PC-3 (cell line): ENCODE measurements around the gene CYTH4. TPM values are rescaled to one million over a fixed set of nuclear protein-coding genes. Genes with fewer than 3 reads are reported as not detected.
A peak's percentile ranks its signal among the peaks of the same experiment; 100 is the strongest.

Experiments
- ATAC-seq: fragments of 200-7000 bp; cut with Tn5 transposase; 2 replicates; pipeline ENCODE4 v1.9.1; 2020; ENCODE audit warnings: mild to moderate bottlenecking, moderate library complexity
- BruUV-seq: library from RNA; stranded (reverse); fragments of 400-500 nt; replicated peaks from 2 replicates; lab custom pipeline; 2021; lab: Mats Ljungman, UMichigan
- CTCF ChIA-PET: fragments of 300-600 bp; sonication (Branson Sonifier 250); formaldehyde crosslinking; loops from one replicate; lab custom pipeline; 2022; ENCODE audit warnings: antibody characterized with exemption; lab: Charles Lee
- POLR2A ChIA-PET: fragments of 300-600 bp; sonication (Branson Sonifier 250); formaldehyde crosslinking; loops from one replicate; lab custom pipeline; 2022; ENCODE audit warnings: antibody characterized with exemption; ENCODE audit not compliant: unreplicated experiment; lab: Charles Lee
- DNase-seq: peaks from one replicate; pipeline ENCODE4 v3.0.0-alpha.2; 2015
- H2AFZ ChIP-seq: fragments of 300-600 bp; sonication (generic); 2 replicates; pipeline ENCODE4 v1.6.0; 2016; ENCODE audit warnings: antibody characterized with exemption, low read length
- H3F3A ChIP-seq: fragments of 300-600 bp; sonication (generic); one replicate; pipeline ENCODE4 v1.6.0; 2017; ENCODE audit warnings: antibody characterized with exemption, low read length, control low read depth, mild to moderate bottlenecking; ENCODE audit not compliant: unreplicated experiment
- H3K27ac ChIP-seq: fragments of 300-600 bp; sonication (generic); 2 replicates; pipeline ENCODE4 v1.5.1; 2016; ENCODE audit warnings: mild to moderate bottlenecking, low read length
- H3K27me3 ChIP-seq: fragments of 300-600 bp; sonication (generic); 2 replicates; pipeline ENCODE4 v1.6.1; 2016; ENCODE audit warnings: low read length, mixed read lengths
- H3K36me3 ChIP-seq: fragments of 300-600 bp; sonication (generic); 2 replicates; pipeline ENCODE4 v1.6.1; 2016; ENCODE audit warnings: low read depth, mixed run types, low read length, mixed read lengths
- H3K4me1 ChIP-seq: fragments of 300-600 bp; sonication (generic); 2 replicates; pipeline ENCODE4 v1.5.1; 2016; ENCODE audit warnings: low read length; ENCODE audit not compliant: insufficient read depth
- H3K4me2 ChIP-seq: fragments of 300-600 bp; sonication (generic); 2 replicates; pipeline ENCODE4 v1.6.0; 2016; ENCODE audit warnings: low read length
- H3K4me3 ChIP-seq: fragments of 300-600 bp; sonication (generic); 2 replicates; pipeline ENCODE4 v1.5.1; 2016; ENCODE audit warnings: mild to moderate bottlenecking, low read length, mixed read lengths
- H3K79me2 ChIP-seq: fragments of 300-600 bp; sonication (generic); 2 replicates; pipeline ENCODE4 v1.6.1; 2017; ENCODE audit warnings: low read length, mixed read lengths
- H3K9ac ChIP-seq: fragments of 300-600 bp; sonication (generic); 2 replicates; pipeline ENCODE4 v1.6.0; 2016; ENCODE audit warnings: mild to moderate bottlenecking, low read length
- H3K9me2 ChIP-seq: fragments of 300-600 bp; sonication (generic); replicated peaks from 2 replicates; pipeline ENCODE4 v1.6.1; 2016; ENCODE audit warnings: mixed run types, low read length, mixed read lengths
- H3K9me3 ChIP-seq: fragments of 300-600 bp; sonication (generic); 2 replicates; pipeline ENCODE4 v1.6.1; 2016; ENCODE audit warnings: low read length, mixed read lengths
- H4K20me1 ChIP-seq: fragments of 300-600 bp; sonication (generic); 2 replicates; pipeline ENCODE4 v1.6.1; 2016; ENCODE audit warnings: low read length, mixed read lengths
- EZH2 ChIP-seq: fragments of 300-600 bp; sonication (generic); IDR thresholded peaks from one replicate; pipeline ENCODE4 v1.6.1; 2017; ENCODE audit warnings: antibody characterized with exemption, mild to moderate bottlenecking, low read length; ENCODE audit not compliant: unreplicated experiment
- EZH2phosphoT487 ChIP-seq: fragments of 300-600 bp; sonication (generic); IDR thresholded peaks from 2 replicates; pipeline ENCODE4 v1.6.1; 2018; ENCODE audit warnings: mild to moderate bottlenecking, antibody characterized with exemption, low read length, borderline replicate concordance
- intact Hi-C: fragments of 100-400 bp; cut with micrococcal nuclease; formaldehyde crosslinking; loops from 2 replicates; pipeline ENCODE4 v1.9.0; 2023
- total RNA-seq: library from RNA; depleted of rRNA; stranded (reverse); fragments of >200 nt; gene quantifications from 2 replicates; pipeline ENCODE4 v1.2.3, GENCODE V29; 2014
- TF ChIP-seq, protein P1 (sequence below): fragments of 300-600 bp; sonication (generic); conservative IDR thresholded peaks from 2 replicates; pipeline ENCODE4 v1.5.1; 2017; ENCODE audit warnings: antibody characterized with exemption, low read depth, mild to moderate bottlenecking, low read length

Gene CYTH4
- total RNA-seq, 1 experiment from 2014 or later: 1.9 TPM

- intact Hi-C loops: no loop called here
- H3K27ac ChIP-seq: no peak overlapping the region
- peaks cover 47% of the 10 kb centered on the region for H3K4me1 ChIP-seq
- no peaks in the 10 kb centered on the region for H3K9me2 ChIP-seq
- ATAC-seq: no peak
- no peak overlapping the region for H3K9ac ChIP-seq
- POLR2A ChIA-PET: no interaction called here
- H3K79me2 ChIP-seq: 0 out of 2 replicates have a peak, but pooled peaks cover under 1% of the 10 kb centered on the region
- no peak for TF ChIP-seq EZH2
- TF ChIP-seq EZH2phosphoT487: no peak
- TF ChIP-seq, protein P1, sequence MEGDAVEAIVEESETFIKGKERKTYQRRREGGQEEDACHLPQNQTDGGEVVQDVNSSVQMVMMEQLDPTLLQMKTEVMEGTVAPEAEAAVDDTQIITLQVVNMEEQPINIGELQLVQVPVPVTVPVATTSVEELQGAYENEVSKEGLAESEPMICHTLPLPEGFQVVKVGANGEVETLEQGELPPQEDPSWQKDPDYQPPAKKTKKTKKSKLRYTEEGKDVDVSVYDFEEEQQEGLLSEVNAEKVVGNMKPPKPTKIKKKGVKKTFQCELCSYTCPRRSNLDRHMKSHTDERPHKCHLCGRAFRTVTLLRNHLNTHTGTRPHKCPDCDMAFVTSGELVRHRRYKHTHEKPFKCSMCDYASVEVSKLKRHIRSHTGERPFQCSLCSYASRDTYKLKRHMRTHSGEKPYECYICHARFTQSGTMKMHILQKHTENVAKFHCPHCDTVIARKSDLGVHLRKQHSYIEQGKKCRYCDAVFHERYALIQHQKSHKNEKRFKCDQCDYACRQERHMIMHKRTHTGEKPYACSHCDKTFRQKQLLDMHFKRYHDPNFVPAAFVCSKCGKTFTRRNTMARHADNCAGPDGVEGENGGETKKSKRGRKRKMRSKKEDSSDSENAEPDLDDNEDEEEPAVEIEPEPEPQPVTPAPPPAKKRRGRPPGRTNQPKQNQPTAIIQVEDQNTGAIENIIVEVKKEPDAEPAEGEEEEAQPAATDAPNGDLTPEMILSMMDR: no peak
- H3K36me3 ChIP-seq: no peaks in the 10 kb centered on the region
- no peaks in the 10 kb centered on the region for H3F3A ChIP-seq
- H3K4me3 ChIP-seq: no peak overlapping the region
- no peak for DNase-seq
- no peaks in the 10 kb centered on the region for H3K27me3 ChIP-seq
- no TSS peak for BruUV-seq
- no peak overlapping the region for H2AFZ ChIP-seq
- CTCF ChIA-PET: no interaction called here
- no peak overlapping the region for H3K4me2 ChIP-seq
- H4K20me1 ChIP-seq: no peaks in the 10 kb centered on the region
- no peaks in the 10 kb centered on the region for H3K9me3 ChIP-seq
Measured at GRCh38 chr22:37320726-37321677, 38.7 kb downstream of the CYTH4 start.

DNA sequence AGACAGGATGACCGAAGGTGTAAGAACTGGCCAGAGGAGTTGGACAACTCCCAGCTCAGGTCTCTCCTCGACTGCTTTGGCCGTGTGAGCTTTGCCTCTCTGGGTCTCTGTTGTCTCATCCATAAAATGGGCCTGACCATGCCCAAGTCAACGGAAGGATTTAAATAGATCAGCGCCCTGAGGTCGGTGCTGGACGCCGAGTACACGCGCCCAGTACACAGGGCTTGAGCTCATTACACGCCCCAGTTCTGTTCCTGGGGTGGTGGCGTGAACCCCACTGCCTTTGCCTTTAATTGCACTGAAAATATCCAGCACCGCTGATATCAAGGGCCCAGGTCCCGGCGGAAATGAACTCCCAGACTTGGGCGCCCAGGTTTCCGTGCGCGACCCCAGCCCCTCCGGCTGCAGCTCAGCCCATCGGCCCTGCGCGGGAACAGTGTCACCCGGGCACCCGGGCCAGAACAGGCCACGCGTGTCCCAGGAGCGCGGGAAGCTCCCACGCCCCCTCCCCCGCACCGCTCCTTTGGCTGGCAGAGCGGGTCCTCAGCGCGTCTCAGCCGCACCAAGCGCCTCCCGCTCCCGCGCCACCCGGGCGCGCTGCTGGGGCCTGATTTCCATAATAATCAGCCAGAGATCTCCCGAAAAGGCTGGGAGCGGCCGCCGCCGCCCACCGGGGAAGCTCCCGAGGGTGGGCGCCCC is 42.2 kb downstream of the CYTH4 start:
- POLR2A ChIA-PET: no interaction called here
- H3K79me2 ChIP-seq: 0 out of 2 replicates have a peak, but pooled peaks cover 3% of the 10 kb centered on the region
- no peak overlapping the region for H2AFZ ChIP-seq
- no peaks in the 10 kb centered on the region for H4K20me1 ChIP-seq
- H3K27ac ChIP-seq: peak overlapping the region; percentile 62
- H3K27me3 ChIP-seq: no peaks in the 10 kb centered on the region
- H3K9ac ChIP-seq: no peak overlapping the region
- no peaks in the 10 kb centered on the region for H3F3A ChIP-seq
- BruUV-seq: no TSS peak
- no peaks in the 10 kb centered on the region for H3K9me2 ChIP-seq
- TF ChIP-seq EZH2phosphoT487 (no peak), EZH2 (no peak)
- TF ChIP-seq, protein P1: no peak
- peaks cover 56% of the 10 kb centered on the region for H3K4me1 ChIP-seq
- H3K4me3 ChIP-seq: no peak overlapping the region
- no peak for DNase-seq
- ATAC-seq: no peak
- intact Hi-C loops: loop anchor here (5.0 kb wide), 1 partner anchor 108 kb away; no protein-coding TSS in a partner anchor
- no peaks in the 10 kb centered on the region for H3K36me3 ChIP-seq
- 0 out of 2 replicates have a peak overlapping the region, but pooled peaks have one; percentile 54 for H3K4me2 ChIP-seq
- H3K9me3 ChIP-seq: no peaks in the 10 kb centered on the region
- CTCF ChIA-PET: interaction anchor here (0.6 kb wide), 1 partner anchor 65 kb away, joined by 3 read pairs; no protein-coding TSS in a partner anchor
